RWPE2 (cell line): ENCODE data around the gene PTPRU.

Experiments used
- ATAC-seq: fragments of 200-7000 bp; cut with Tn5 transposase; 3 replicates; pipeline ENCODE4 v1.9.1; 2021; ENCODE audit warnings: low read depth
- DNase-seq: peaks from one replicate; pipeline ENCODE4 v3.0.0-alpha.2; 2020; ENCODE audit warnings: low spot score
- H3K27ac ChIP-seq: fragments of 450-650 bp; 2 replicates; pipeline ENCODE4 v1.5.1; 2017; ENCODE audit warnings: mild to moderate bottlenecking; ENCODE audit not compliant: poor library complexity, severe bottlenecking
- H3K27me3 ChIP-seq: fragments of 250-450 bp; sonication (Bioruptor Pico); 2 replicates; pipeline ENCODE4 v1.5.1; 2021; ENCODE audit warnings: mild to moderate bottlenecking, moderate library complexity; ENCODE audit not compliant: insufficient read depth, poor library complexity, severe bottlenecking
- H3K36me3 ChIP-seq: fragments of 250-450 bp; sonication (Bioruptor Pico); 2 replicates; pipeline ENCODE4 v1.5.1; 2020; ENCODE audit warnings: low read depth, mild to moderate bottlenecking, moderate library complexity
- H3K4me1 ChIP-seq: fragments of 250-450 bp; sonication (Bioruptor Pico); 2 replicates; pipeline ENCODE4 v1.5.1; 2021; ENCODE audit warnings: mild to moderate bottlenecking, moderate library complexity; ENCODE audit not compliant: insufficient read depth, poor library complexity, severe bottlenecking
- H3K4me3 ChIP-seq: fragments of 250-450 bp; sonication (Bioruptor Pico); 2 replicates; pipeline ENCODE4 v1.5.1; 2021; ENCODE audit warnings: mild to moderate bottlenecking, moderate library complexity; ENCODE audit not compliant: severe bottlenecking
- H3K9me3 ChIP-seq: fragments of 250-450 bp; sonication (Bioruptor Pico); 2 replicates; pipeline ENCODE4 v1.5.1; 2021; ENCODE audit warnings: mild to moderate bottlenecking, moderate library complexity; ENCODE audit not compliant: severe bottlenecking
- CTCF ChIP-seq: fragments of 450-650 bp; IDR thresholded peaks from one replicate; pipeline ENCODE4 v1.5.1; 2017; ENCODE audit warnings: mild to moderate bottlenecking, moderate library complexity; ENCODE audit not compliant: poor library complexity, severe bottlenecking

The PTPRU gene

GRCh38 chr1:29195881-29196291, 40.4 kb upstream of the PTPRU start:
- peaks cover 8% of the 10 kb centered on the region for H3K4me1 ChIP-seq
- TF ChIP-seq CTCF, result no peak
- H3K9me3 ChIP-seq, result no peaks in the 10 kb centered on the region
- no peak overlapping the region for H3K27ac ChIP-seq
- H3K4me3 ChIP-seq, result no peak overlapping the region
- H3K36me3 ChIP-seq, result peaks cover 29% of the 10 kb centered on the region
- H3K27me3 ChIP-seq, result no peaks in the 10 kb centered on the region
- DNase-seq, result no peak
- ATAC-seq, result peak; percentile 29; the same call in 2 of the 3 replicates

- DNase-seq (no peak), ATAC-seq (peak; percentile 41; the same call in 2 of the 3 replicates)
- Histone ChIP-seq H3K4me1 (peaks cover under 1% of the 10 kb centered on the region), H3K4me3 (no peak overlapping the region), H3K27me3 (no peaks in the 10 kb centered on the region), H3K9me3 (no peaks in the 10 kb centered on the region), H3K27ac (no peak overlapping the region), H3K36me3 (peaks cover 41% of the 10 kb centered on the region)
- TF ChIP-seq CTCF, result no peak
These were observed 39.3 kb upstream of the PTPRU start for GRCh38 chr1:29196863-29197589.

- H3K27me3 ChIP-seq, result no peaks in the 10 kb centered on the region
- H3K9me3 ChIP-seq, result no peaks in the 10 kb centered on the region
- no peak for DNase-seq
- H3K4me3 ChIP-seq, result no peak overlapping the region
- peaks cover 5% of the 10 kb centered on the region for H3K4me1 ChIP-seq
- peak; percentile 48 for TF ChIP-seq CTCF
- ATAC-seq, result peak; percentile 74
- H3K36me3 ChIP-seq, result peaks cover 46% of the 10 kb centered on the region
- no peak overlapping the region for H3K27ac ChIP-seq
These were observed 38.8 kb upstream of the PTPRU start for GRCh38 chr1:29197590-29197924.

- Histone ChIP-seq H3K36me3 (peaks cover 46% of the 10 kb centered on the region), H3K27me3 (no peaks in the 10 kb centered on the region)
- ATAC-seq, result no peak
These were observed 38.3 kb upstream of the PTPRU start for GRCh38 chr1:29197993-29198392.

More at GRCh38 chr1:29197993-29198392, 38.3 kb upstream of the PTPRU start:
- no peak for TF ChIP-seq CTCF
- Histone ChIP-seq H3K9me3 (no peaks in the 10 kb centered on the region), H3K27ac (no peak overlapping the region), H3K4me3 (no peak overlapping the region), H3K4me1 (peaks cover 6% of the 10 kb centered on the region)
- DNase-seq, result no peak
